IPS DF 4.7 (cell line): ENCODE results near the gene TMEM131.
"Not testable (repeated sequence)": the region's sequence is repeated elsewhere in the genome, so short reads cannot be mapped to it uniquely, and the experiment has no call there.

Experiments used
- DNase-seq: peaks from one replicate; pipeline ENCODE4 v3.0.0-alpha.2; 2013; ENCODE audit warnings: low spot score; ENCODE audit errors: extremely low read depth

TMEM131 gene

GRCh38 chr2:97995734-97996624, at the start of gene TMEM131:
TSS of gene TMEM131 (minus strand) at chr2:97995948. CDS start at chr2:97995662, 286 bp downstream.
- peak; percentile 68 for DNase-seq

GRCh38 chr2:98044730-98045129, 49.0 kb upstream of the TMEM131 start:
- DNase-seq = not testable (repeated sequence)

- DNase-seq = no peak
These were observed 47.4 kb upstream of the TMEM131 start for GRCh38 chr2:98043101-98043500.

GRCh38 chr2:98040331-98040939, 44.7 kb upstream of the TMEM131 start:
- DNase-seq = no peak

- no peak for DNase-seq
These were observed 43.5 kb upstream of the TMEM131 start for GRCh38 chr2:98039085-98039756.

GRCh38 chr2:98037666-98038336, 42.1 kb upstream of the TMEM131 start:
- no peak for DNase-seq

GRCh38 chr2:98037206-98037605, 41.5 kb upstream of the TMEM131 start:
- no peak for DNase-seq

GRCh38 chr2:98036349-98037000, 40.7 kb upstream of the TMEM131 start:
- DNase-seq = no peak

- DNase-seq = no peak
These were observed 39.0 kb upstream of the TMEM131 start for GRCh38 chr2:98034745-98035144.

- no peak for DNase-seq
These were observed 36.3 kb upstream of the TMEM131 start for GRCh38 chr2:98032086-98032485.

- DNase-seq = no peak
These were observed 34.0 kb upstream of the TMEM131 start for GRCh38 chr2:98029718-98030222.

GRCh38 chr2:98028931-98029717, 33.4 kb upstream of the TMEM131 start:
- no peak for DNase-seq

GRCh38 chr2:98028101-98028561, 32.4 kb upstream of the TMEM131 start:
- no peak for DNase-seq

GRCh38 chr2:98027538-98027937, 31.8 kb upstream of the TMEM131 start:
- no peak for DNase-seq

GRCh38 chr2:98026927-98027522, 31.3 kb upstream of the TMEM131 start:
- DNase-seq = no peak

GRCh38 chr2:98026292-98026691, 30.5 kb upstream of the TMEM131 start:
- no peak for DNase-seq

- no peak for DNase-seq
These were observed 29.8 kb upstream of the TMEM131 start for GRCh38 chr2:98025481-98026037.

- not testable (repeated sequence) for DNase-seq
These were observed 26.3 kb upstream of the TMEM131 start for GRCh38 chr2:98022067-98022466.
